Ectodermal cell (in vitro differentiated cells): ENCODE measurements around the gene HS2ST1.

ENCODE experiments used
- H3K27ac ChIP-seq: 2 replicates; pipeline ENCODE4 v1.7.0; 2013; ENCODE audit warnings: mild to moderate bottlenecking, low read depth, low read length; ENCODE audit not compliant: insufficient read depth, poor library complexity, severe bottlenecking
- H3K27me3 ChIP-seq: 2 replicates; pipeline ENCODE4 v1.7.0; 2013; ENCODE audit warnings: mild to moderate bottlenecking, low read length; ENCODE audit not compliant: insufficient read depth, control insufficient read depth, poor library complexity, severe bottlenecking
- H3K36me3 ChIP-seq: one replicate; pipeline ENCODE4 v1.7.0; 2013; ENCODE audit warnings: low read length; ENCODE audit not compliant: control insufficient read depth, insufficient read depth
- H3K4me1 ChIP-seq: one replicate; pipeline ENCODE4 v1.7.0; 2013; ENCODE audit warnings: low read length; ENCODE audit not compliant: control insufficient read depth, insufficient read depth
- H3K4me3 ChIP-seq: 2 replicates; pipeline ENCODE4 v1.7.0; 2013; ENCODE audit warnings: low read depth, low read length, control low read depth; ENCODE audit not compliant: insufficient read depth
- H3K9me3 ChIP-seq: 2 replicates; pipeline ENCODE4 v1.7.0; 2013; ENCODE audit warnings: mild to moderate bottlenecking, low read length, moderate library complexity; ENCODE audit not compliant: control insufficient read depth
- WGBS, 2 experiments: methylation state at CpG; one replicate each; pipeline ENCODE4 v1.1.7; 2013; ENCODE audit warnings: missing lambda C conversion rate in 2 of 2; 5-methylcytosine and 5-hydroxymethylcytosine counted together

The HS2ST1 gene

GRCh38 chr1:87129038-87129437 lies 214.6 kb downstream of the HS2ST1 start:
- Histone ChIP-seq H3K27me3 (no peaks in the 10 kb centered on the region), H3K27ac (no peak overlapping the region), H3K9me3 (no peaks in the 10 kb centered on the region), H3K4me1 (no peaks in the 10 kb centered on the region), H3K36me3 (no peaks in the 10 kb centered on the region), H3K4me3 (no peak overlapping the region)
- whole genome bisulfite sequencing, 2 experiments = 93 to 95% methylated on average over 1 of the region's 1 CpG

- Histone ChIP-seq H3K4me1 (no peaks in the 10 kb centered on the region), H3K4me3 (no peak overlapping the region), H3K27ac (no peak overlapping the region), H3K27me3 (no peaks in the 10 kb centered on the region), H3K36me3 (no peaks in the 10 kb centered on the region), H3K9me3 (no peaks in the 10 kb centered on the region)
- 89 to 90% methylated on average over 8 of the region's 8 CpGs for WGBS, 2 experiments
These were observed 215.2 kb downstream of the HS2ST1 start for GRCh38 chr1:87129606-87130005.

GRCh38 chr1:87130438-87130837 lies 216.0 kb downstream of the HS2ST1 start:
- Histone ChIP-seq H3K4me1 (no peaks in the 10 kb centered on the region), H3K36me3 (no peaks in the 10 kb centered on the region), H3K9me3 (no peaks in the 10 kb centered on the region), H3K27me3 (no peaks in the 10 kb centered on the region), H3K4me3 (no peak overlapping the region), H3K27ac (no peak overlapping the region)
- 92 to 94% methylated on average over 4 of the region's 4 CpGs for WGBS, 2 experiments

GRCh38 chr1:87131809-87132283 lies 217.4 kb downstream of the HS2ST1 start:
- Histone ChIP-seq H3K9me3 (no peaks in the 10 kb centered on the region), H3K4me3 (peak overlapping the region; percentile 26), H3K4me1 (no peaks in the 10 kb centered on the region), H3K36me3 (no peaks in the 10 kb centered on the region), H3K27me3 (no peaks in the 10 kb centered on the region), H3K27ac (no peak overlapping the region)
- WGBS, 2 experiments = 10% methylated on average over 32 of the region's 32 CpGs

GRCh38 chr1:87132284-87132870 lies 217.9 kb downstream of the HS2ST1 start:
- WGBS, 2 experiments = 89 to 91% methylated on average over 47 of the region's 47 CpGs

GRCh38 chr1:87134061-87134460 lies 219.6 kb downstream of the HS2ST1 start:
- H3K4me1 ChIP-seq = no peaks in the 10 kb centered on the region
- WGBS, 2 experiments = 85 to 91% methylated on average over 5 of the region's 6 CpGs
- no peaks in the 10 kb centered on the region for H3K9me3 ChIP-seq
- no peaks in the 10 kb centered on the region for H3K36me3 ChIP-seq
- no peak overlapping the region for H3K4me3 ChIP-seq
- H3K27me3 ChIP-seq = no peaks in the 10 kb centered on the region
- no peak overlapping the region for H3K27ac ChIP-seq

More at GRCh38 chr1:87132284-87132870, 217.9 kb downstream of the HS2ST1 start:
- no peak overlapping the region for H3K27ac ChIP-seq
- no peaks in the 10 kb centered on the region for H3K4me1 ChIP-seq
- H3K36me3 ChIP-seq = no peaks in the 10 kb centered on the region
- H3K4me3 ChIP-seq = peak overlapping the region; percentile 26
- H3K27me3 ChIP-seq = no peaks in the 10 kb centered on the region
- no peaks in the 10 kb centered on the region for H3K9me3 ChIP-seq

- 69 to 72% methylated on average over 9 of the region's 9 CpGs for WGBS, 2 experiments
- Histone ChIP-seq H3K27me3 (no peaks in the 10 kb centered on the region), H3K36me3 (no peaks in the 10 kb centered on the region), H3K9me3 (no peaks in the 10 kb centered on the region), H3K4me3 (no peak overlapping the region), H3K4me1 (no peaks in the 10 kb centered on the region), H3K27ac (no peak overlapping the region)
These were observed 220.3 kb downstream of the HS2ST1 start for GRCh38 chr1:87134625-87135328.

- WGBS, 2 experiments = 89 to 92% methylated on average over 11 of the region's 11 CpGs
- Histone ChIP-seq H3K27me3 (no peaks in the 10 kb centered on the region), H3K9me3 (no peaks in the 10 kb centered on the region), H3K36me3 (no peaks in the 10 kb centered on the region), H3K27ac (no peak overlapping the region), H3K4me1 (no peaks in the 10 kb centered on the region), H3K4me3 (no peak overlapping the region)
These were observed 220.9 kb downstream of the HS2ST1 start for GRCh38 chr1:87135329-87135712.

- Histone ChIP-seq H3K4me3 (no peak overlapping the region), H3K9me3 (no peaks in the 10 kb centered on the region), H3K36me3 (no peaks in the 10 kb centered on the region), H3K4me1 (no peaks in the 10 kb centered on the region), H3K27me3 (no peaks in the 10 kb centered on the region), H3K27ac (no peak overlapping the region)
- WGBS, 2 experiments = 95 to 96% methylated on average over 7 of the region's 8 CpGs
These were observed 222.3 kb downstream of the HS2ST1 start for GRCh38 chr1:87136607-87137341.

- H3K4me1 ChIP-seq = no peaks in the 10 kb centered on the region
- no peak overlapping the region for H3K27ac ChIP-seq
- 92% methylated on average over 2 of the region's 2 CpGs for WGBS, 2 experiments
- no peaks in the 10 kb centered on the region for H3K9me3 ChIP-seq
- no peaks in the 10 kb centered on the region for H3K27me3 ChIP-seq
- H3K36me3 ChIP-seq = no peaks in the 10 kb centered on the region
- H3K4me3 ChIP-seq = no peak overlapping the region
These were observed 222.9 kb downstream of the HS2ST1 start for GRCh38 chr1:87137342-87137739.
